ENCODE results near the gene TNS3.

The TNS3 gene

GRCh38 chr7:47314728-47315607 is 266.9 kb downstream of the TNS3 start:
- DNase-seq = no peak

- no peak for DNase-seq
These were observed 267.7 kb downstream of the TNS3 start for GRCh38 chr7:47314248-47314647.

- no peak for DNase-seq
These were observed 268.3 kb downstream of the TNS3 start for GRCh38 chr7:47313564-47313963.

GRCh38 chr7:47311891-47312290 is 270.0 kb downstream of the TNS3 start:
- DNase-seq = no peak

GRCh38 chr7:47310020-47310419 is 271.9 kb downstream of the TNS3 start:
- no peak for DNase-seq

GRCh38 chr7:47308808-47309207 is 273.1 kb downstream of the TNS3 start:
- DNase-seq = no peak

- no peak for DNase-seq
These were observed 274.6 kb downstream of the TNS3 start for GRCh38 chr7:47307311-47307710.

GRCh38 chr7:47304727-47305719 is 276.9 kb downstream of the TNS3 start:
- DNase-seq = no peak

- DNase-seq = no peak
These were observed 278.0 kb downstream of the TNS3 start for GRCh38 chr7:47303695-47304453.

- no peak for DNase-seq
These were observed 278.8 kb downstream of the TNS3 start for GRCh38 chr7:47303014-47303694.

- DNase-seq = no peak
These were observed 279.4 kb downstream of the TNS3 start for GRCh38 chr7:47302560-47302959.

GRCh38 chr7:47301657-47302295 is 280.1 kb downstream of the TNS3 start:
- DNase-seq = no peak

- no peak for DNase-seq
These were observed 280.8 kb downstream of the TNS3 start for GRCh38 chr7:47301105-47301477.

- DNase-seq = no peak
These were observed 281.3 kb downstream of the TNS3 start for GRCh38 chr7:47300472-47301104.

- DNase-seq = no peak
These were observed 282.4 kb downstream of the TNS3 start for GRCh38 chr7:47299496-47299895.

- no peak for DNase-seq
These were observed 283.3 kb downstream of the TNS3 start for GRCh38 chr7:47298636-47299035.

GRCh38 chr7:47297120-47297519 is 284.8 kb downstream of the TNS3 start:
- DNase-seq = no peak

GRCh38 chr7:47295606-47296005 is 286.3 kb downstream of the TNS3 start:
- no peak for DNase-seq

- no peak for DNase-seq
These were observed 287.2 kb downstream of the TNS3 start for GRCh38 chr7:47294556-47295222.

GRCh38 chr7:47293884-47294555 is 287.9 kb downstream of the TNS3 start:
- no peak for DNase-seq

Data from activated CD4-positive, CD25-positive, alpha-beta regulatory T cell treated with anti-CD3 and anti-CD28 coated beads, Interleukin-2, amount 50 U/mL, for 72 hours (primary cell).